Transverse colon (tissue), 4 donors: ENCODE results near the gene AVPI1. TPM values are rescaled to one million over a fixed set of nuclear protein-coding genes. Genes with fewer than 3 reads are reported as not detected.

Experiments used
- DNase-seq: peaks from one replicate; pipeline ENCODE4 v3.0.0-alpha.2; 2019
- H3K27ac ChIP-seq, 4 donors: fragments of 200-600 bp; sonication (generic); 2 replicates each; pipeline ENCODE4 v1.5.1; 2016 to 2018; ENCODE audit warnings: inconsistent platforms in 4 of 4
- H3K27me3 ChIP-seq: fragments of 200-600 bp; sonication (generic); 2 replicates; pipeline ENCODE4 v1.5.1; 2017; ENCODE audit warnings: inconsistent platforms
- H3K36me3 ChIP-seq, 4 donors: fragments of 200-600 bp; sonication (generic); 2 replicates each; pipeline ENCODE4 v1.5.1; 2017 to 2019; ENCODE audit warnings: inconsistent platforms in 4 of 4
- H3K4me1 ChIP-seq, 4 donors: fragments of 200-600 bp; sonication (generic); 2 replicates each; pipeline ENCODE4 v1.5.1; 2017 to 2020; ENCODE audit warnings: inconsistent platforms in 4 of 4
- H3K4me3 ChIP-seq, 4 donors: fragments of 200-600 bp; sonication (generic); 1 replicate in 1 of 4; 2 replicates in 3 of 4; pipeline versions ENCODE4 v1.5.1 to v1.6.1; 2017 to 2019; ENCODE audit warnings: inconsistent platforms in 4 of 4
- H3K9me3 ChIP-seq, 2 donors: fragments of 200-600 bp; sonication (generic); 2 replicates each; pipeline ENCODE4 v1.5.1; 2017 to 2019; ENCODE audit warnings: inconsistent platforms in 2 of 2
- CTCF ChIP-seq, 5 experiments: fragments of 200-600 bp in 3 of 5; fragments of 450-650 bp in 2 of 5; sonication (generic) in 3 of 5; IDR thresholded peaks; 1 replicate in 2 of 5; 2 replicates in 3 of 5; pipeline ENCODE4 v1.5.1; 2016 to 2017; ENCODE audit warnings: antibody characterized with exemption in 5 of 5, inconsistent platforms in 3 of 5, mild to moderate bottlenecking in 2 of 5, moderate library complexity in 1 of 5
- EP300 ChIP-seq: sonication (generic); formaldehyde crosslinking; IDR thresholded peaks from one replicate; pipeline ENCODE4 v1.6.1; 2017; ENCODE audit warnings: antibody characterized with exemption, low read depth
- POLR2A ChIP-seq: fragments of 450-650 bp; IDR thresholded peaks from one replicate; pipeline ENCODE4 v1.6.1; 2016; ENCODE audit warnings: antibody characterized with exemption, mild to moderate bottlenecking, moderate library complexity
- POLR2AphosphoS5 ChIP-seq, 3 donors: sonication (generic); formaldehyde crosslinking; IDR thresholded peaks; one replicate each; pipeline ENCODE4 v1.6.1; 2016; ENCODE audit warnings: antibody characterized with exemption in 3 of 3
- WGBS, 2 donors: methylation state at CpG; one replicate each; pipeline ENCODE4 v1.1.5; 2018; ENCODE audit warnings: low coverage in 1 of 2; 5-methylcytosine and 5-hydroxymethylcytosine counted together
- in situ Hi-C, 4 donors: fragments of 200-750 bp; cut with MboI; loops; one replicate each; pipeline versions ENCODE4 v1.15.0 to v1.15.1; 2017; ENCODE audit warnings: low sequenced_read_pairs in 3 of 4, low pct_ligation_motif_present in 1 of 4, low pct_unique_long_range_greater_than_20kb in 1 of 4
- intact Hi-C: fragments of 100-400 bp; cut with DNase I; formaldehyde crosslinking; loops from one replicate; pipeline ENCODE4 v1.15.1; 2023; ENCODE audit warnings: low total_unique reads
- total RNA-seq, 4 donors: library from RNA; depleted of rRNA; stranded (reverse); fragments of >200 nt; gene quantifications; one replicate each; pipeline ENCODE4 v1.1.0, GENCODE V29; 2016

AVPI1 gene
- total RNA-seq, 4 donors from 2014 or later: 24.3 to 79.3 (median 47.9) TPM

- H3K27ac ChIP-seq: no peak overlapping the region
- DNase-seq: no peak
- H3K36me3 ChIP-seq: peaks cover 0 to 41% (median 8%) of the 10 kb centered on the region in 4 donors
- H3K4me3 ChIP-seq: no peak overlapping the region
- intact Hi-C loops (no loop called here), in situ Hi-C loops (no loop called here)
- WGBS, 2 donors: 40 to 72% methylated on average over 1 to 8 of the region's 8 CpGs
- H3K4me1 ChIP-seq: peaks cover 0 to 10% (median 3%) of the 10 kb centered on the region in 4 donors
- H3K9me3 ChIP-seq: no peaks in the 10 kb centered on the region
- no peak for TF ChIP-seq EP300
- TF ChIP-seq CTCF (IDR thresholded peaks at IDR 0.05): no peak
- no peak for TF ChIP-seq POLR2A
- no peak for TF ChIP-seq POLR2AphosphoS5 (IDR thresholded peaks at IDR 0.05)
- H3K27me3 ChIP-seq: no peaks in the 10 kb centered on the region
Measured at GRCh38 chr10:97673736-97674525, 13.1 kb downstream of the AVPI1 start.

- Histone ChIP-seq H3K4me1 (peaks cover 0 to 9% (median 2%) of the 10 kb centered on the region in 4 donors), H3K27ac (no peak overlapping the region), H3K36me3 (peaks cover 0 to 30% (median 11%) of the 10 kb centered on the region in 4 donors), H3K4me3 (no peak overlapping the region), H3K9me3 (no peaks in the 10 kb centered on the region), H3K27me3 (no peaks in the 10 kb centered on the region)
- TF ChIP-seq POLR2AphosphoS5 (IDR thresholded peaks at IDR 0.05) (no peak), EP300 (no peak), POLR2A (no peak), CTCF (IDR thresholded peaks at IDR 0.05) (no peak)
- intact Hi-C loops: no loop called here
- 67 to 69% methylated on average over 1 of the region's 1 CpG for WGBS, 2 donors
- in situ Hi-C loops: no loop called here
- DNase-seq: no peak
Measured at GRCh38 chr10:97669571-97669970, 17.5 kb downstream of the AVPI1 start.

DNA sequence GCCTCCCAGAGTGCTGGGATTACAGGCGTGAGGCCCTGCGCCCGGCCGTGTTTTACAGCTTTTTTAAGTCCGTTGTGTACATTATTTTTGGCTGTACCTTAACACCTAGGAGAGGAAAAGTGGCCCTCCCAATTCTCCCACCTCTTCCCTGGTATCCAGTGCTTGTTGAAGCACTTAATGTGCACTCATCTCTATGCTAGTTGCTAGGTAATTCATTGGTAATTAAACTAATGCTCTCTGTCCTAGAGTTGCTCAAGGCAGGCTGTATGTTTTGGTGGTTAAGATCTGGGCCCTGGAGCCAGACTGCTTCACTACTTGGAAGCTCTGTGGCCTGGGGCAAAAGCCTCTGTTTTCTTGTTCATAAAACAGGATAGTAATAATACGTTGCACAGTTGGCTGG is 19.6 kb downstream of the AVPI1 start:
- DNase-seq: no peak
- no peaks in the 10 kb centered on the region for H3K9me3 ChIP-seq
- 77 to 79% methylated on average over 6 of the region's 6 CpGs for WGBS, 2 donors
- TF ChIP-seq POLR2AphosphoS5 (IDR thresholded peaks at IDR 0.05) (no peak), CTCF (IDR thresholded peaks at IDR 0.05) (no peak), POLR2A (no peak), EP300 (no peak)
- intact Hi-C loops: no loop called here
- peaks cover 0 to 18% (median 6%) of the 10 kb centered on the region in 4 donors for H3K36me3 ChIP-seq
- in situ Hi-C loops: no loop called here
- H3K4me3 ChIP-seq: no peak overlapping the region
- no peaks in the 10 kb centered on the region for H3K27me3 ChIP-seq
- no peak overlapping the region for H3K27ac ChIP-seq
- H3K4me1 ChIP-seq: peaks cover 0 to 15% (median 5%) of the 10 kb centered on the region in 4 donors

DNA sequence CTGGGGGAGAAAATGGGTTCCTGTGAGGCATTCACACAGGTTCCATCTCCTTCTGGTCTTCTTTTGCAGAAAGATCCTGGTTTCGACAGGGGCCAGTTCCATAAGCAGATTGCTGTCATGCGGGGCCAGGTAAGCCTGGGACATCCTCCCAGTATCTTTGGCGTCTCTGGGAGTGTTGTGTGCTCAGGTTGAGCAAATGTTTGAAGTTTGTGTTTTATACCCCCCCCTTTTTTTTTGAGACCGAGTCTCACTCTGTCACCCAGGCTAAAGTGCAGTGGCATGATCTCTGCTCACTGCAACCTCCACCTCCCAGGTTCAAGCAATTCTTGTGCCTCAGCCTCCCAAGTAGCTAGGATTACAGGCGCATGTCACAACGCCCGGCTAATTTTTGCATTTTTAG is 20.0 kb downstream of the AVPI1 start:
- H3K4me1 ChIP-seq: peaks cover 0 to 15% (median 5%) of the 10 kb centered on the region in 4 donors
- in situ Hi-C loops: no loop called here
- H3K27ac ChIP-seq: no peak overlapping the region

More for the DNA sequence above, 20.0 kb downstream of the AVPI1 start:
- Histone ChIP-seq H3K36me3 (peaks cover 0 to 18% (median 6%) of the 10 kb centered on the region in 4 donors), H3K27me3 (no peaks in the 10 kb centered on the region), H3K9me3 (no peaks in the 10 kb centered on the region), H3K4me3 (no peak overlapping the region)
- TF ChIP-seq POLR2A (no peak), EP300 (no peak), CTCF (IDR thresholded peaks at IDR 0.05) (no peak)
- no peak for DNase-seq
- intact Hi-C loops: no loop called here
- WGBS, 2 donors: 93 to 98% methylated on average over 3 to 7 of the region's 7 CpGs
